Tibial artery (tissue), 4 donors: ENCODE measurements around the gene CITED2.

Experiments
- DNase-seq, 2 donors: peaks; one replicate each; pipeline ENCODE4 v3.0.0-alpha.2; 2019
- H3K27ac ChIP-seq, 2 donors: fragments of 200-600 bp; sonication (generic) in 1 of 2; 1 replicate in 1 of 2; 2 replicates in 1 of 2; pipeline ENCODE4 v1.5.1; 2018 to 2019; ENCODE audit warnings: mild to moderate bottlenecking in 1 of 2
- H3K27me3 ChIP-seq, 2 donors: fragments of 200-600 bp; sonication (generic) in 1 of 2; one replicate each; pipeline versions ENCODE4 v1.5.1 to v1.6.0; 2016 to 2019
- H3K36me3 ChIP-seq, 3 donors: fragments of 200-600 bp; sonication (generic) in 2 of 3; one replicate each; pipeline ENCODE4 v1.5.1; 2016 to 2019; ENCODE audit warnings: mild to moderate bottlenecking in 2 of 3
- H3K4me1 ChIP-seq, 4 donors: fragments of 200-600 bp; sonication (generic) in 2 of 4; 1 replicate in 3 of 4; 2 replicates in 1 of 4; pipeline ENCODE4 v1.5.1; 2016 to 2019
- H3K4me3 ChIP-seq, 2 donors: fragments of 200-600 bp; sonication (generic) in 1 of 2; 1 replicate in 1 of 2; 2 replicates in 1 of 2; pipeline ENCODE4 v1.5.1; 2018 to 2019; ENCODE audit warnings: mild to moderate bottlenecking in 2 of 2
- H3K9me3 ChIP-seq, 3 donors: fragments of 200-600 bp; sonication (generic) in 1 of 3; one replicate each; pipeline ENCODE4 v1.5.1; 2016 to 2019
- intact Hi-C: fragments of 100-400 bp; cut with DNase I; formaldehyde crosslinking; loops from one replicate; pipeline ENCODE4 v1.15.0; 2023; ENCODE audit warnings: low total_unique reads
- TF ChIP-seq, protein P1 (sequence below), 2 experiments: fragments of 200-600 bp in 1 of 2; fragments of 450-650 bp in 1 of 2; IDR thresholded peaks; one replicate each; pipeline ENCODE4 v1.5.1; 2017 to 2019; ENCODE audit warnings: antibody characterized with exemption in 2 of 2, mild to moderate bottlenecking in 1 of 2, moderate library complexity in 1 of 2

Gene CITED2

DNA sequence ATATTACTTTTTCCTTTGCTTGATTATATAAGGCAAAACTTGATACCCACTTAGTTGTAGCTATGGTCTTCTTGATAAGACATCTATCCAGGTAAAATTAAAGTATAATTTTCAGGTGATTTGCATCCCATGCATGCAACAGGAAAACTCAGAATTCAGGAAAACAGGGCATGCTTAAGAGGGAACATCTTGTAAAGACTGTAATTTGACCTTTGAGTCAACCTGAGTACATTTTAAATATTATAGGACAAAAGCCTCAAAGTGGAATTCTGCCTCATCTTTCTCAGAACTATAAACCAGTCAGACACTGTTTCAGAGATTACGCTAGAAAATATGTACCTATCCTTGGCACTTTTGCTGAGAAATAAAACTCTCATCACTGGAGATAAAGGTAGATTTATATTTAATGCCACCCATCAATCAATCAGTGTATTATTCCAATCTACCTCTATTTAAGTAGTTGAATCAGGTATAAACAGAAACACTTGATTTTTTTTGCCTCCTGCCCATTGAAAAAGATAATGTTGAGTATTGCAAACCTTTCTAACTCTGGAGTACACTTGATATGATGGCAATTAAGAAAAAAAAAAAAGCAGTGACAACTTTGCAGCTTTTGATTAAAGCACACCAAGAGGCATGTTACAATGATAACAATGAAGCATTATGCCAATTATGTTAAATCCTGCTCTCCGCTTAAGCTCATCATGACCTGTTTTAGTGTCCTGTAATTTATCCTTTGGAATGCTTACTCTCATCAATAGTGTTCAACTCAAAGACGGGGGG, 2.8 kb downstream of the CITED2 start:
- Histone ChIP-seq H3K4me1 (peaks cover 0 to 39% (median 23%) of the 10 kb centered on the region in 4 donors), H3K27ac (peak overlapping the region; percentile 89 to 95), H3K36me3 (peaks cover 11 to 25% (median 17%) of the 10 kb centered on the region in 3 donors), H3K4me3 (peak overlapping the region; percentile 74 to 89), H3K9me3 (no peaks in the 10 kb centered on the region), H3K27me3 (no peaks in the 10 kb centered on the region)
- intact Hi-C loops, result loop anchor here (2.0 to 10.0 kb wide), 4 partner anchors 163 to 1069 kb away; no protein-coding TSS in a partner anchor
- no peak for DNase-seq
- TF ChIP-seq, protein P1, sequence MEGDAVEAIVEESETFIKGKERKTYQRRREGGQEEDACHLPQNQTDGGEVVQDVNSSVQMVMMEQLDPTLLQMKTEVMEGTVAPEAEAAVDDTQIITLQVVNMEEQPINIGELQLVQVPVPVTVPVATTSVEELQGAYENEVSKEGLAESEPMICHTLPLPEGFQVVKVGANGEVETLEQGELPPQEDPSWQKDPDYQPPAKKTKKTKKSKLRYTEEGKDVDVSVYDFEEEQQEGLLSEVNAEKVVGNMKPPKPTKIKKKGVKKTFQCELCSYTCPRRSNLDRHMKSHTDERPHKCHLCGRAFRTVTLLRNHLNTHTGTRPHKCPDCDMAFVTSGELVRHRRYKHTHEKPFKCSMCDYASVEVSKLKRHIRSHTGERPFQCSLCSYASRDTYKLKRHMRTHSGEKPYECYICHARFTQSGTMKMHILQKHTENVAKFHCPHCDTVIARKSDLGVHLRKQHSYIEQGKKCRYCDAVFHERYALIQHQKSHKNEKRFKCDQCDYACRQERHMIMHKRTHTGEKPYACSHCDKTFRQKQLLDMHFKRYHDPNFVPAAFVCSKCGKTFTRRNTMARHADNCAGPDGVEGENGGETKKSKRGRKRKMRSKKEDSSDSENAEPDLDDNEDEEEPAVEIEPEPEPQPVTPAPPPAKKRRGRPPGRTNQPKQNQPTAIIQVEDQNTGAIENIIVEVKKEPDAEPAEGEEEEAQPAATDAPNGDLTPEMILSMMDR (IDR thresholded peaks at IDR 0.05), result no peak

DNA sequence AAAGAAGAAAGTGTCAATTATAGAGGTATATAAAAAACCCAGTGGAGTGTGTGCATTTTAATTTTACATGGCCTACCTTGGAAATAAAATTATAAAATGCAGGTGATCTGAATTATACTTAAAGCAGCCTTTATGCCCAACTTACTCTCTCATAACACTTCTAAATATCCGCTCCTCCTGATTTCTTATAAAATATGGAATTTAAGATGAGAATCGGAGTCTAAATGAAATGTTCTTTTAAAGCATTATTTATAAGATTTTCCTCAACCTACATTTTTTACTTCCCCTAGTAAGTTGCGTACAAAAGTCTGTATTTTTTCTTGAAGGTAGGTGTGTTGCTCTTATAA, 3.5 kb downstream of the CITED2 start:
- H3K4me3 ChIP-seq, result peak overlapping the region; percentile 74 to 89
- no peaks in the 10 kb centered on the region for H3K27me3 ChIP-seq
- TF ChIP-seq, protein P1 (IDR thresholded peaks at IDR 0.05), result no peak
- no peaks in the 10 kb centered on the region for H3K9me3 ChIP-seq
- peaks cover 0 to 33% (median 19%) of the 10 kb centered on the region in 4 donors for H3K4me1 ChIP-seq
- peak overlapping the region; percentile 89 to 95 for H3K27ac ChIP-seq
- no peak for DNase-seq
- intact Hi-C loops, result loop anchor here (10.0 kb wide), 3 partner anchors 164 to 604 kb away; no protein-coding TSS in a partner anchor
- peaks cover 11 to 25% (median 17%) of the 10 kb centered on the region in 3 donors for H3K36me3 ChIP-seq

DNA sequence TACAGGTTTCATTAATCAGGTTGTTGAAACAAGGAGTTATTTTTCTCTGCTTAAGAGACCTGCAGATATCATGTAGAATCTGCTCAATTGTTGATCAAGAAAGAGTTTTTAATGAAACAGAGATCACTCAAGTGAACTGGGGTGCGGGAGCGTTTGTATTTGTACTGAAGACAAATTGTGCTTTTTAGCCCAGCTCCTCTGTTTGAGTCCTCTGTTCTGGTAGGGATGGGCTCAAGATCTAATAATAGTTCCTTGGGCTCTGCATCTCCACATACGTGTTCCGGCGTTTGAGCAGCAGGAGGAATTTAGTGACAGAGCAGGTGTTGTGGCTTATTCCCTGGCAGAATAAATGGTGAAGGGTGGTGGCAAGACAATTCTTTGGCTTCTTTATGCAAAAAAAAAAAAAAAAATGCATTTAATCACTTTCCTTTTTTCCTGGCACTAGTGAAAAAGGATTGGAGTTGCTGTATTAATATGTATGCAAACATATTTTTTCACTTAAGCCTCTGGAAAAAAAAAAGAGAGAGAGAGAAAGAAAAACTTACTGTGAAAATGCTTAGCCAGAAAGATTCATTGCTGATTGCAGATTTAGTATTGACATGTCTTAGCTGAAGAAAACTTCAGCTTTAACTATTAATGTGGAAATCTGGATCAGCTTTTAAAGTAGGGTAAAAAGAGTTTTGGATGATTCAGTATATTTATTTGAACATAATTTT, 4.0 kb downstream of the CITED2 start:
- Histone ChIP-seq H3K27me3 (no peaks in the 10 kb centered on the region), H3K27ac (peak overlapping the region; percentile 89 to 95), H3K36me3 (peaks cover 11 to 25% (median 17%) of the 10 kb centered on the region in 3 donors), H3K4me3 (peak overlapping the region; percentile 74 to 89), H3K4me1 (peaks cover 0 to 33% (median 18%) of the 10 kb centered on the region in 4 donors), H3K9me3 (no peaks in the 10 kb centered on the region)
- no peak for DNase-seq
- intact Hi-C loops, result loop anchor here (10.0 kb wide), 3 partner anchors 164 to 604 kb away; no protein-coding TSS in a partner anchor
- TF ChIP-seq, protein P1 (IDR thresholded peaks at IDR 0.05), result no peak

DNA sequence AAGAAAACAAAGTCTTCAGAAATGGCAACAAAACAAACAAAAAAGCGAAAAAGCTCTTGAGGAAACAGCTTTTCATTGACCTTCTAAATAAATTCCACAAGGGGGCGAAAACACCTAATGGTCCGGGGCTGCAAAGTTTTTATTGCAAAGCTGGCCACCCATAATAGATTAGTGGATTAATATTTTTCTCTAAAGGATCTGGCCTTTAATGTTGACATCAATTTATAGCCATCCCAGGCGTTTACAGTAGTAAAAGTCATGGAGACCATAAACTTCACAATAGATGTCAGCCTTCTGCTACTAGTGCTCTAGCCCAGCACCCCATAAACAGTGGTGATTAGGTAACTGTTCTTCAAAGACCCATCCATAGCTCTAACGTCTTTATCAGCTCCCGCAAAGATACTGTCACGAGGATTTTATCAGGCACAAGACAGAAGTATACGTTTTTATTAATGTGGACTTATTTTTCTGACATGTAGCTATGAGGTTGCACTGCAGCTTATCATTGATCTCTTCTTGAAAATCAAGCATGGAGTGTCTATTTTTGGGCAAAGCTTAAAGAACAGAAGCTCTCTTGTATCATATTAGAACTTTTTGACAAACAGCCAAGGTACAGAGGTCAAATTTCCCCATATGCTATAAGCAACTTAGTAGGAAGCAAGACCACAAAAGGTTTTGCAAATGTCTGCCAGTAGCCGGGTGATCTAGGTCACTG, 4.7 kb downstream of the CITED2 start:
- H3K36me3 ChIP-seq, result peaks cover 11 to 25% (median 17%) of the 10 kb centered on the region in 3 donors
- H3K4me1 ChIP-seq, result peaks cover 0 to 33% (median 18%) of the 10 kb centered on the region in 4 donors
- TF ChIP-seq, protein P1 (IDR thresholded peaks at IDR 0.05), result peak; percentile 65 to 76
- no peaks in the 10 kb centered on the region for H3K9me3 ChIP-seq
- peak overlapping the region; percentile 47 to 95 for H3K27ac ChIP-seq
- DNase-seq, result no peak
- no peaks in the 10 kb centered on the region for H3K27me3 ChIP-seq
- peak overlapping the region; percentile 74 to 89 for H3K4me3 ChIP-seq
- intact Hi-C loops, result loop anchor here (10.0 kb wide), 3 partner anchors 165 to 605 kb away; no protein-coding TSS in a partner anchor

DNA sequence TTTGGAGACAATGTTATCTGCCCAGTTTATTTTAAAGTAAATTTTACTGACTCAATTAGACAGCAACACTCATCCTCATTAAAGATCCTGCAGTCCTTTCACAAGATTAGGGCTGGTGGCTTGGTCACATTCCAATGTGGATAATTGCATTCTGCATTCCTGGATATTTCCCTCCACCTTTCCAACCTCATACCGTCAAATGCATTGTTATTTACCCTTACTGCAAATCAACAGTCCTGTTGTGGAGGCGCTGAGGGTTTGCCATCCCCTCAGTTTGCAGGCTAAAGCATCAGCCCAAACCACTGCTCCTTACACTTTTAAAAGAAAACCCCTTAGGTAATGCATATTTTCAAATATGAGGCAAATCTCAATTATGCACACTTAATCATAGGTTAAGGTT, 5.4 kb downstream of the CITED2 start:
- H3K27me3 ChIP-seq, result no peaks in the 10 kb centered on the region
- H3K36me3 ChIP-seq, result peaks cover 11 to 25% (median 17%) of the 10 kb centered on the region in 3 donors
- TF ChIP-seq, protein P1 (IDR thresholded peaks at IDR 0.05), result no peak
- no peak overlapping the region for H3K4me3 ChIP-seq
- peaks cover 0 to 33% (median 18%) of the 10 kb centered on the region in 4 donors for H3K4me1 ChIP-seq
- no peak for DNase-seq
- no peaks in the 10 kb centered on the region for H3K9me3 ChIP-seq
- H3K27ac ChIP-seq, result no peak overlapping the region
- intact Hi-C loops, result no loop called here
